RWPE2 (cell line): ENCODE results near the gene ADCY6.
"Not testable (repeated sequence)": the region's sequence is repeated elsewhere in the genome, so short reads cannot be mapped to it uniquely, and the experiment has no call there.

ENCODE experiments used
- ATAC-seq: fragments of 200-7000 bp; cut with Tn5 transposase; 3 replicates; pipeline ENCODE4 v1.9.1; 2021; ENCODE audit warnings: low read depth
- DNase-seq: peaks from one replicate; pipeline ENCODE4 v3.0.0-alpha.2; 2020; ENCODE audit warnings: low spot score
- H3K27ac ChIP-seq: fragments of 450-650 bp; 2 replicates; pipeline ENCODE4 v1.5.1; 2017; ENCODE audit warnings: mild to moderate bottlenecking; ENCODE audit not compliant: poor library complexity, severe bottlenecking
- H3K27me3 ChIP-seq: fragments of 250-450 bp; sonication (Bioruptor Pico); 2 replicates; pipeline ENCODE4 v1.5.1; 2021; ENCODE audit warnings: mild to moderate bottlenecking, moderate library complexity; ENCODE audit not compliant: insufficient read depth, poor library complexity, severe bottlenecking
- H3K36me3 ChIP-seq: fragments of 250-450 bp; sonication (Bioruptor Pico); 2 replicates; pipeline ENCODE4 v1.5.1; 2020; ENCODE audit warnings: low read depth, mild to moderate bottlenecking, moderate library complexity
- H3K4me1 ChIP-seq: fragments of 250-450 bp; sonication (Bioruptor Pico); 2 replicates; pipeline ENCODE4 v1.5.1; 2021; ENCODE audit warnings: mild to moderate bottlenecking, moderate library complexity; ENCODE audit not compliant: insufficient read depth, poor library complexity, severe bottlenecking
- H3K4me3 ChIP-seq: fragments of 250-450 bp; sonication (Bioruptor Pico); 2 replicates; pipeline ENCODE4 v1.5.1; 2021; ENCODE audit warnings: mild to moderate bottlenecking, moderate library complexity; ENCODE audit not compliant: severe bottlenecking
- H3K9me3 ChIP-seq: fragments of 250-450 bp; sonication (Bioruptor Pico); 2 replicates; pipeline ENCODE4 v1.5.1; 2021; ENCODE audit warnings: mild to moderate bottlenecking, moderate library complexity; ENCODE audit not compliant: severe bottlenecking
- TF ChIP-seq, protein P1 (sequence below): fragments of 450-650 bp; IDR thresholded peaks from one replicate; pipeline ENCODE4 v1.5.1; 2017; ENCODE audit warnings: mild to moderate bottlenecking, moderate library complexity; ENCODE audit not compliant: poor library complexity, severe bottlenecking

ADCY6 gene

DNA sequence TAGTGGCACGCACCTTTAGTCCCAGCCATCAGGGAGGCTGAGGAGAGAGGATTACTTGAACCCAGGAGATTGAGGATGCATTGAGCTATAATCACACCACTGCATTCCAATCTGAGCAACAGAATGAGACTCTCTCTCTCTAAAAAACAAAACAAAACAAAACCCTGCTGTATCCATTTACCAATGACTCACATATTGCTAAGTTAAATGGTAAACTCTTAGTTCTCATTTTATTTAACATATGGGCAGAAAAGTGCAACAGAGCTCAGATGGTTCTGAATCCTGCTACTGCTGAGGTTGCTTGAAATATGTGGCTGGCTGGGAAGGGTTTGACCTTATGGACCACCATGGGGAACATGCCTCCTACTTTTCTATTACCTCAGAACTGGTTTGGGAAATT lies 38.7 kb downstream of the ADCY6 start:
- Histone ChIP-seq H3K9me3 (no peaks in the 10 kb centered on the region), H3K36me3 (no peaks in the 10 kb centered on the region), H3K27ac (no peak overlapping the region), H3K27me3 (no peaks in the 10 kb centered on the region), H3K4me3 (no peak overlapping the region), H3K4me1 (no peaks in the 10 kb centered on the region)
- no peak for DNase-seq
- no peak for ATAC-seq
- TF ChIP-seq, protein P1, sequence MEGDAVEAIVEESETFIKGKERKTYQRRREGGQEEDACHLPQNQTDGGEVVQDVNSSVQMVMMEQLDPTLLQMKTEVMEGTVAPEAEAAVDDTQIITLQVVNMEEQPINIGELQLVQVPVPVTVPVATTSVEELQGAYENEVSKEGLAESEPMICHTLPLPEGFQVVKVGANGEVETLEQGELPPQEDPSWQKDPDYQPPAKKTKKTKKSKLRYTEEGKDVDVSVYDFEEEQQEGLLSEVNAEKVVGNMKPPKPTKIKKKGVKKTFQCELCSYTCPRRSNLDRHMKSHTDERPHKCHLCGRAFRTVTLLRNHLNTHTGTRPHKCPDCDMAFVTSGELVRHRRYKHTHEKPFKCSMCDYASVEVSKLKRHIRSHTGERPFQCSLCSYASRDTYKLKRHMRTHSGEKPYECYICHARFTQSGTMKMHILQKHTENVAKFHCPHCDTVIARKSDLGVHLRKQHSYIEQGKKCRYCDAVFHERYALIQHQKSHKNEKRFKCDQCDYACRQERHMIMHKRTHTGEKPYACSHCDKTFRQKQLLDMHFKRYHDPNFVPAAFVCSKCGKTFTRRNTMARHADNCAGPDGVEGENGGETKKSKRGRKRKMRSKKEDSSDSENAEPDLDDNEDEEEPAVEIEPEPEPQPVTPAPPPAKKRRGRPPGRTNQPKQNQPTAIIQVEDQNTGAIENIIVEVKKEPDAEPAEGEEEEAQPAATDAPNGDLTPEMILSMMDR, result no peak

DNA sequence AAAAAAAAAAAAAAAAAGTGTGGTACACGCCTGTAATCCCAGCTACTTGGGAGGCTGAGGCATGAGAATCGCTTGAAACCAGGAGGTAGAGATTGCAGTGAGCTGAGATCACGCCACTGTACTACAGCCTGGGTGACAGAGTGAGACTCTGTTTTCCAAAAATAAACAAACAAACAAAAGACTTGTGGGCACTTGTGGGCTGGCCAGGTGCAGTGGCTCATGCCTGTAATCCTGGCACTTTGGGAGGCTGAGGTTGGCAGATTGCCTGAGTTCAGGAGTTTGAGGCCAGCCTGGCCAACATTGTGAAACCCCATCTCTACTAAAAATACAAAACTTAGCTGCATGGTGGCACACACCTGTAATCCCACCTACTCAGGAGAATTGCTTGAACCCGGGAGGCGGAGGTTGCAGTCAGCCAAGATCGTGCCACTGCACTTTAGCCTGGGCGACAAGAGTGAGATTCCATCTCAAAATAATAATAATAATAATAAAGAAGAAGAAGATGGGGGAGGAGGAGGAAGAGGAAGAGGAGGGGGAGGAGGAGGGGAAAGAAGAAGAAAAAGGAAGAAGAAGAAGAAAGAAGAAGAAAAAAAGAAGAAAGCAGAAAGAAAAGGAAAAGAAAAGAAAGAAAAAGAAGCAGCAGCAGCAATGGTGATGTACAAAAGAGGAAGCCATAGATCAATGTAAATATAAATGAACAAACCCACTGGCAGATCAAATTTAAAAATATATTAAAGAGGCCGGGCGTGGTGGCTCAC lies 44.5 kb downstream of the ADCY6 start:
- TF ChIP-seq, protein P1, result no peak
- Histone ChIP-seq H3K4me3 (no peak overlapping the region), H3K4me1 (no peaks in the 10 kb centered on the region), H3K36me3 (no peaks in the 10 kb centered on the region), H3K27ac (no peak overlapping the region), H3K9me3 (no peaks in the 10 kb centered on the region), H3K27me3 (no peaks in the 10 kb centered on the region)
- DNase-seq (no peak), ATAC-seq (no peak)

DNA sequence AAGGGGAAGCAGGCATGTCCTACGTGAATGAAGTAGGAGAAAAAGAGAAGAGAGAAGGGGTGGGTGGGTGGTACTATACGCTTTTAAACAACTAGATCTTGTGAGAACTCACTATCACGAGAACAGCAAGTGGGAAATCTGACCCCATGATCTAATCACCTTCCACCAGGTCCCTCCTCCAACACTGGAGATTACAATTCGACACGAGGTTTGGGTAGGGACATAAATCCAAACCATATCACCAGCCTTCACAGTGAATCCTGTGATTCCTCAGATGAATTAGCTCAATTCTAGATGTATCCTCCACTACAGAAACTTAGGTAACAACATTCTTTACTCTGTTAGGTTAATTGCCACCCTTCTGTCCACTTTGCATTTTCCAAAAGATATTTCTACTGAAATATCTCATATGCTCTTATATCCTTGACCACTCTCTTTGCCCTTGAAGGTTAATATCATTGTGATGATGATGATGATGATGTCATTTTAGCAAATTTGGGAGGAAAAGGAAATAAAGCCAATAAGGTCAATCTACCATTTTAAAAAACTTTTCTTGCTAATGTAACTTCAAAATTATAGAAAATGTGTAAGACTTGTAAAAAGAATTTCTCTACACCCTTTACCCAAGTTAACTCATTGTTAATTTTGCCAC lies 49.1 kb downstream of the ADCY6 start:
- Histone ChIP-seq H3K27ac (no peak overlapping the region), H3K9me3 (no peaks in the 10 kb centered on the region), H3K4me1 (no peaks in the 10 kb centered on the region), H3K27me3 (no peaks in the 10 kb centered on the region), H3K4me3 (no peak overlapping the region), H3K36me3 (no peaks in the 10 kb centered on the region)
- ATAC-seq, result no peak
- TF ChIP-seq, protein P1, result no peak
- no peak for DNase-seq

DNA sequence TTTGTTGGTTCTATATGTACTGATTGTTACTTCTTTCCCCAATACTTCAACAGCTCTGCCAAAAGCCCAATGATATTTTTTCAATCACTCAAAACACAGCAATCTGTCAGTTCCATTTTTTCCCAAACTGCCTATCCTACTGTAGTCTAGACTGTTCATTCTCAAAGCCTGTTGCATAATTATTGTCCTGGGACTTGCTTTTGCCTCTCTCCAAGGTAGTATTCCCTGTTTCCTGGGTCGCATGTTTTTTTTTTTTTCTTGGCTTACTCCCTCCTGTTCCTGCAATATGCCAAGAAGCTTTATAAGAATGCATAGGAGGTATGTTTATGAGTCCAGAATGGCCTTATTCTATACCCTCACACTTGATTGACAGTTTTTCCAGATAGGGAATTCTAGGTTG lies 52.4 kb downstream of the ADCY6 start:
- no peak overlapping the region for H3K27ac ChIP-seq
- TF ChIP-seq, protein P1, result no peak
- no peaks in the 10 kb centered on the region for H3K4me1 ChIP-seq
- H3K36me3 ChIP-seq, result no peaks in the 10 kb centered on the region
- DNase-seq, result no peak
- ATAC-seq, result no peak
- H3K27me3 ChIP-seq, result no peaks in the 10 kb centered on the region
- H3K4me3 ChIP-seq, result no peak overlapping the region
- no peaks in the 10 kb centered on the region for H3K9me3 ChIP-seq

DNA sequence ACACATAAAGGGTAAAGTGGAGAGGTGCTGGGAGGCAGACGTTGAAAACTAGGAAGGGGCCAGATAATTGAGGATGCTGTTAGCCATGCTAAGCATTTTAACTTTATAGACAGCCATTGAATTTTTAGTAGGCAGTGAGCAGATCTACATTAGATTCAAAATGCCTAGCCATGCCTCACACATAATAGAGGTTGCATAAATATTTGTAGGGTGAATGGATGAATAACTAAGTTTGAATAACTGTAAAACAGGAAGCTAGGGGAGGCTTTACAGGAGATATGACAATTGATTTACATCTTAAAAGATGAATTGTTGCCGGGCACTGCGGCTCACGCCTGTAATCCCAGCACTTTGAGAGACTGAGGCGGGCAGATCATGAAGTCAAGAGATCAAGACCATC lies 60.1 kb downstream of the ADCY6 start:
- Histone ChIP-seq H3K27ac (no peak overlapping the region), H3K9me3 (no peaks in the 10 kb centered on the region), H3K36me3 (no peaks in the 10 kb centered on the region), H3K27me3 (no peaks in the 10 kb centered on the region), H3K4me3 (no peak overlapping the region), H3K4me1 (no peaks in the 10 kb centered on the region)
- ATAC-seq (no peak), DNase-seq (no peak)
- TF ChIP-seq, protein P1, result no peak

DNA sequence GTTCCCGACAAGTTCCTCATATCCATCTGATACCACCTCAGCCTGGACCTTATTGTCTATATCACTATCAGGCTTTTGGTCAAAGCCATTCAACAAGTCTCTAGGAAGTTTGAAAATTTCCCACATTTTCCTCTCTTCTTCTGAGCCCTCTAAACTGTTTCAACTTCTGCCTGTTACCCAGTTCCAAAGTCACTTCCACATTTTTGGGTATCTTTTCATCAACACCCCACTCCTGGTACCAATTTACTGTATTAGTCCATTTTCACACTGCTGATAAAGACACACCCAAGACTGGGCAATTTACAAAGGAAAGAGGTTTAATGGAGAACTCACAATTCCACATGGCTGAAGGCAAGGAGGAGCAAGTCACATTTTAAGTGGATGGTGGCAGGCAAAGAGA lies 68.2 kb downstream of the ADCY6 start:
- not testable (repeated sequence) for H3K4me1 ChIP-seq, H3K27ac ChIP-seq, H3K4me3 ChIP-seq, DNase-seq, H3K27me3 ChIP-seq, ATAC-seq, H3K9me3 ChIP-seq, H3K36me3 ChIP-seq

DNA sequence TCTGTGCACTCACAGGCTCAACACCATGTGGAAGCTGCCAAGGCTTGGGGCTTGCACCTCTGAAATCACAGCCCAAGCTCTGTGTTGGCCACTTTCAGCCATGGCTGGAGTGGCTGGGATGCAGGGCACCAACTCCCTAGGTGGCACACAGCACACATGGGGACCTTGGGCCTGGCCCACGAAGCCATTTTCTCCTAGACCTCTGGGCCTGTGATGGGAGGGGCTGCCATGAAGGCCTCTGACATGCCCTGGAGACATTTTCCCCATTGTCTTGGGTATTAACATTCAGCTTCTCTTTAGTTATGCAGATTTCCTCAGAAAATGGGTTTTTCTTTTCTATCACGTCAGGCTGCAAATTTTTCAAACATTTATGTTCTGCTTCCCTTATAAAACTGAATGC lies 68.7 kb downstream of the ADCY6 start:
- ATAC-seq, H3K27me3 ChIP-seq, H3K9me3 ChIP-seq, H3K4me3 ChIP-seq, H3K4me1 ChIP-seq, DNase-seq, H3K27ac ChIP-seq, H3K36me3 ChIP-seq: not testable (repeated sequence)
